Left lobe of liver (tissue), 2 donors: Measurements from ENCODE around the gene IRF2BP2. TPM values are rescaled to one million over a fixed set of nuclear protein-coding genes. Genes with fewer than 3 reads are reported as not detected.

Experiments used
- ATAC-seq: fragments of 200-7000 bp; cut with Tn5 transposase; one replicate; pipeline ENCODE4 v1.9.1; 2020; ENCODE audit warnings: mild to moderate bottlenecking, moderate library complexity
- DNase-seq: peaks from one replicate; pipeline ENCODE4 v3.0.0-alpha.2; 2020; ENCODE audit warnings: low spot score
- total RNA-seq: library from RNA; stranded (reverse); gene quantifications from one replicate; pipeline ENCODE4 v1.2.1, GENCODE V29; 2021
- donor health status: DM: no; HTN: no; CAD: no; lungs with moderate emphysema.
- donor health status: DM: no; HTN: yes; CAD: no.

IRF2BP2 gene
- total RNA-seq, 1 donor from 2014 or later, result 48.7 TPM

- ATAC-seq (no peak), DNase-seq (peak; percentile 39)
These were observed 49.9 kb downstream of the IRF2BP2 start for GRCh38 chr1:234559902-234560676.

DNA sequence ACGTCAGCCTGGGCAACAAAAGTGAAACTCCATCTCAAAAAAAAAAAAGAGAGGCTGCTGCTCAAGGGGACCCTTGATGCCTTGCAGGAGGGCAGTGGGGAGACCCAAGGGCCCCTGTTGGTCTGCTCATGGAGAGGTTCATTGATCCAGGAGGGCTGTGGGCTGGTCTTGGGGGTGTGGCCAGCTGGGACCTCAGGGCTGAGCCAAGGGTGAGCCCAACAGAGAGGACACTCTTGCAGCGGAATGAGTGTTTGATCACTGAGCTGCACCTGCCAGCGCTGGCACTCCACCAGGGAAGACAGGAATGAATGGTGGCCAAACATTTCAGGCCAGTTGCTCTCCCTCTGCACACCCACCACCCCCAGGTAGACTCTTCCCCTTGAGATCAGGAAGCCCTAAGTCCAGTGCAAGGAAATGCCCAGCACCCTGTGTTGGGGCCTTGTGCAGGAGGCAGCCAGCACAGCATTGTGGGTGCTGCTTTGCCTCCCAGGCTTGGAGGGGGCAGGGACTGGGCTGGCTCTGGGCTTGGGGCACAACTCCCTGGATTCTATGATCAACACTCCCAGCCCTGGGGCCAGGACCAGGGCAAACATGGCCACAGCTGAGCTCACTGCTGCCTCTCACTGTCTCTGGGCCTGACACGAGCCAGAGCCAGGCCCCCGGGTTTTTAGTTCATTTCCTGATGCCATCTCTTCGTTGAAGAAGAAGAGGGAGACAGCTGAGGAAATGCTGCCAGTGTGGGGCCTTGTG is 50.7 kb downstream of the IRF2BP2 start:
- peak; percentile 48 for DNase-seq
- peak; percentile 80 for ATAC-seq

DNA sequence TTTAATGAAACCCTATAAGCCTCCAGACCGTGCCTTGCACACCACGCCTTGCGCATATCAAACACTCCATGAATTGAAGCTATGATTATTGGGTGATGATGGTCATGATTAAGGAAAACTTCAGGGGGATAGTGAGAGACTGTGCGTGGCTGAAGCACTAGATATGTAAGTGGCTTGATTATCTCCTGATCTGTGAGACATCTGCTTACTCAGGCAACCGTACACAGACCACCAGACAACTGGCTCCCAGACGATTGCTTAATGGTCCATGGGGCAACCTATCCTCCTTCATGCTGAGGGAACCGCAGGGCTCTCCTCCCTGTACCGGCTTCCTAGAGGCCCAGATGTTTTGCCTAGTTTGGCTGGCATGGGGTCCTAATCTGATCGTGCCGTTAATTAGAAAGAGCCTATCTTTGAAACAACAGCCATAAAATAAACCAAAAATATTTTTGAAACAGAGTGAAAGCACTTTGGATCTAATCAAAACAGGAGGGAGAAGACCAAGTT is 51.6 kb downstream of the IRF2BP2 start:
- no peak for ATAC-seq
- DNase-seq, result no peak

DNA sequence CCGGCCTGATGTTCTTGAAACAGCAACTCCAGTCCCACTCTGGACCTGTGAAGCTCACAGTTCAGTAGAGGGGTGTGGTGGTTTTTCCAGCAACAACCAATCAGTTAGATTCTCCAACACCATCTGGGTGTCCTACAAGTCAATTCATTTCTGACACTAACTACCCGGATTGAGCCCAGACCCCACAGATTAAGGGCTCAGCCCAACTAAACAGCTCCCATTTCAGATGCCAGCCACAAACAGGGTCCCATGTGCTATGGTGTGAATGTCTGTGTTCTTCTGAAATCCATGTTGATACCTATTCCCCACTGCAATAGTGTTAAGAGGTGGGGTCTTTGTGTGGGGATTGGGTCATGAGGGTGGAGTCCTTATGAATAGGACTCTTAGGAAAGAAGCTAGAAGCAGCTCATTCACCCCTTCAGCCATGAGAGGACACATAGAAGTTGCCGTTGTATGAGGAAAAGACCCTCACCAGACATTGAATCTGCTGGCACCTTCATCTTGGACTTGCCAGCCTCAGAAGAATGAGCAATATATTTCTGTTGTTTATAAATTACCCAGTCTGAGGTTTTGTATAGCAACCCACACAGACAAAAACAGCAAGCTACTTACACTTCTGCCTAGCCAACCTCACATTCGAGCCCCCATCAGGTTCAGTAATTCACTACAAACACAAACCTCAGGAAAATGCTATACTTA is 53.6 kb downstream of the IRF2BP2 start:
- ATAC-seq, result no peak

GRCh38 chr1:234555390-234556024 is 54.5 kb downstream of the IRF2BP2 start:
- DNase-seq (no peak), ATAC-seq (no peak)

More for the DNA sequence above, 53.6 kb downstream of the IRF2BP2 start:
- DNase-seq, result peak; percentile 31

DNA sequence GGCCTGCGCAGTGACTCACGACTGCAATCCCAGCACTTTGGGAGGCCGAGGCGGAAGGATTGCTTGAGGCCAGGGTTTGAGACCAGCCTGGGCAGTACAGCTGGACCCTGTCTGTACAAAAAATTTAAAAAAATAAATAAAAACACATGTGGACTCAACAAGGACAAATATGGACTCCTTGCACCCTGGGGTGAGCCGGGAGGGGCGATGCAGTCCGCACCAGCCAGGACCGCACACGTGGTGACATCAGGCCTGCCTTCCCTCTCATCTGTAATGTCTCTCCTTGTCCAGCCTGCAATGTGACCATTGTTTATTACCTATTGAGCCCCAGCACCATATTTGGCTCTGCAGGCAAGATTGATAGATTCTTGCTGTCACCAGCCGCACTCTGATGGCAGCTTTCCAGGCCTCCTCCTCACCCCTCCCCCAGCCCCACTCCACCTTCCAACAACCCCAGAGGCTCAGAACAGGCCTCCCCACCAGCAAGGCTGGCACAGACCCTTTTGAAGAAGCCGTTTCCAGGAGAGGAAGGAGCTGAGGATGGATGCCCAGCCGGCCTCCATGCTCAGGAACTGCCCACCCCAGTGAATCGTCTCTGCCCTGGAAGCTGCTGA is 55.2 kb downstream of the IRF2BP2 start:
- ATAC-seq (no peak), DNase-seq (peak; percentile 44)

Other genes starting within 250 kb of the IRF2BP2 start
- gene COA6, start 236.7 kb downstream of the IRF2BP2 start, total RNA-seq, result 11.5 TPM
- gene TARBP1, start 131.0 kb downstream of the IRF2BP2 start, total RNA-seq, result 7.8 TPM